ENCODE measurements around the gene P3H3. TPM values are rescaled to one million over a fixed set of nuclear protein-coding genes. Genes with fewer than 3 reads are reported as not detected.
A peak's percentile ranks its signal among the peaks of the same experiment; 100 is the strongest.

The P3H3 gene
- total RNA-seq, 5 donors from 2014 or later (not counting 1 experiment from before 2014, with no cell fraction given): 4.7 to 9.8 (median 8.0) TPM

DNA sequence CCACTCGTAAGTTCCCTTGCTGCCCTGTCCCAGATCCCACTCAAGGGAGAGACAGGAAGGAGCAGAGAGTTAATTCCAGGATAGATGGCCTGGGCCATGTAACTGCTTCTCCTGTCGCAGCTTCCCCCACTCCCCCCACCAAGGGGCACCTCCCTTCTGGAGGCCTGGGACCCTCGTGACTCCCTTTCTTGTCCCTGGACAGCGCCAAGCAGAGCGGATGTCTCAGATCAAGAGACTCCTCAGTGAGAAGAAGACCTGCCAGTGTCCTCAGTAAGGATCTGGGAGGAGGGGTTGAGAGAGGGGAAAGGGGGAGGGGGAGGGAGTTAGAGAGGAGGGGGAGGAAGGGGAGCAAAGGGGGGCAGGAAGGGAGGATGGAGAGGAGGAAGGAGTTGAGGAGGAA lies 9.6 kb upstream of the P3H3 start:
- H3K4me3 Mint-ChIP-seq: no peak overlapping the region
- peaks cover 10 to 47% of the 10 kb centered on the region in 2 donors for H3K36me3 ChIP-seq (ENCODE audit: control insufficient read depth in 2 of 2, extremely low read depth in 1 of 2, insufficient read depth in 1 of 2, low read length in 1 of 2)

DNA sequence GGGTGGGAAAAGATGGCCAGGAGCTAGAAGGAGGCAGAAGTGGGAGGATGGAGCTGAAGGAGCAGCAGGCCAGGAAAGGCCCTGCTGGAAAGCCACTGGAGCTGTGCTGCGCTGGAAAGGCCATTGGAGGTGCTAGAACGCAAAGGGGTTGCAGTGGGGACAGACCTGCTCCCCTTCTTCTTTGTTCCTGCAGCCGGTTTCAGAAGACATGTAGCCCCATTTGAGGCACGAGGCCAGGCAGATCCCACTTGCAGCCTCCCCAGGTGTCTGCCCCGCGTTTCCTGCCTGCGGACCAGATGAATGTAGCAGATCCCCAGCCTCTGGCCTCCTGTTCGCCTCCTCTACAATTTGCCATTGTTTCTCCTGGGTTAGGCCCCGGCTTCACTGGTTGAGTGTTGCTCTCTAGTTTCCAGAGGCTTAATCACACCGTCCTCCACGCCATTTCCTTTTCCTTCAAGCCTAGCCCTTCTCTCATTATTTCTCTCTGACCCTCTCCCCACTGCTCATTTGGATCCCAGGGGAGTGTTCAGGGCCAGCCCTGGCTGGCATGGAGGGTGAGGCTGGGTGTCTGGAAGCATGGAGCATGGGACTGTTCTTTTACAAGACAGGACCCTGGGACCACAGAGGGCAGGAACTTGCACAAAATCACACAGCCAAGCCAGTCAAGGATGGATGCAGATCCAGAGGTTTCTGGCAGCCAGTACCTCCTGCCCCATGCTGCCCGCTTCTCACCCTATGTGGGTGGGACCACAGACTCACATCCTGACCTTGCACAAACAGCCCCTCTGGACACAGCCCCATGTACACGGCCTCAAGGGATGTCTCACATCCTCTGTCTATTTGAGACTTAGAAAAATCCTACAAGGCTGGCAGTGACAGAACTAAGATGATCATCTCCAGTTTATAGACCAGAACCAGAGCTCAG lies 8.8 kb upstream of the P3H3 start:
- POLR2A ChIA-PET: interaction anchor here in 1 of 2 donors (0.7 kb wide), 1 partner anchor 11 kb away, joined by 6 read pairs; no protein-coding TSS in a partner anchor
- Mint-ChIP-seq H3K4me1 (peaks cover 12 to 30% (median 16%) of the 10 kb centered on the region in 3 donors), H3K27ac (peak overlapping the region in 1 of 2 donors; percentile 45), H3K36me3 (peaks cover 19% of the 10 kb centered on the region), H3K27me3 (peaks cover 4 to 18% of the 10 kb centered on the region in 2 donors), H3K4me3 (no peak overlapping the region), H3K9me3 (no peaks in the 10 kb centered on the region)
- H3K4me3 ChIP-seq (ENCODE audit: control insufficient read depth in 1 of 2, extremely low read depth in 1 of 2, low read length in 1 of 2): no peak overlapping the region
- 87% methylated on average over 11 of the region's 13 CpGs for WGBS (ENCODE audit: insufficient coverage)
- CTCF ChIA-PET: interaction anchor here in 1 of 2 donors (0.6 kb wide), 1 partner anchor 47 kb away, joined by 5 read pairs; no protein-coding TSS in a partner anchor
- peaks cover 0 to 35% of the 10 kb centered on the region in 2 experiments for H3K27me3 ChIP-seq (replicated peaks in 1 of 2; ENCODE audit: control insufficient read depth in 2 of 2, extremely low read depth in 1 of 2, insufficient read depth in 2 of 2, low read length in 1 of 2)
- H3K9me3 ChIP-seq: no peaks in the 10 kb centered on the region
- ATAC-seq (replicated peaks in 1 of 4) (no peak), DNase-seq (no peak)
- peaks cover 10 to 43% of the 10 kb centered on the region in 2 donors for H3K36me3 ChIP-seq (ENCODE audit: control insufficient read depth in 2 of 2, extremely low read depth in 1 of 2, insufficient read depth in 1 of 2, low read length in 1 of 2)
- peaks cover 3 to 19% of the 10 kb centered on the region in 2 experiments for H3K4me1 ChIP-seq (ENCODE audit: control insufficient read depth in 1 of 2, extremely low read depth in 1 of 2, insufficient read depth in 2 of 2, low read length in 2 of 2)
- H3K27ac ChIP-seq (ENCODE audit: low read length): no peak overlapping the region

More for the DNA sequence above, 9.6 kb upstream of the P3H3 start:
- peaks cover 4 to 16% of the 10 kb centered on the region in 2 donors for H3K27me3 Mint-ChIP-seq
- H3K27ac ChIP-seq (ENCODE audit: low read length): no peak overlapping the region
- H3K36me3 Mint-ChIP-seq: peaks cover 23% of the 10 kb centered on the region
- no peak overlapping the region for H3K27ac Mint-ChIP-seq
- no peaks in the 10 kb centered on the region for H3K9me3 ChIP-seq
- WGBS (ENCODE audit: insufficient coverage): 93% methylated on average over 3 of the region's 5 CpGs
- peaks cover 3 to 19% of the 10 kb centered on the region in 2 experiments for H3K4me1 ChIP-seq (ENCODE audit: control insufficient read depth in 1 of 2, extremely low read depth in 1 of 2, insufficient read depth in 2 of 2, low read length in 2 of 2)
- CTCF ChIA-PET: interaction anchor here in 1 of 2 donors (0.6 kb wide), 1 partner anchor 48 kb away, joined by 5 read pairs; no protein-coding TSS in a partner anchor
- no peak for DNase-seq
- POLR2A ChIA-PET: interaction anchor here in 1 of 2 donors (0.7 kb wide), 1 partner anchor 10 kb away, joined by 6 read pairs; no protein-coding TSS in a partner anchor
- H3K27me3 ChIP-seq (replicated peaks in 1 of 2; ENCODE audit: control insufficient read depth in 2 of 2, extremely low read depth in 1 of 2, insufficient read depth in 2 of 2, low read length in 1 of 2): peaks cover 0 to 28% of the 10 kb centered on the region in 2 experiments
- no peak for ATAC-seq (replicated peaks in 1 of 4)
- peaks cover 12 to 30% (median 16%) of the 10 kb centered on the region in 3 donors for H3K4me1 Mint-ChIP-seq
- no peaks in the 10 kb centered on the region for H3K9me3 Mint-ChIP-seq
- H3K4me3 ChIP-seq (ENCODE audit: control insufficient read depth in 1 of 2, extremely low read depth in 1 of 2, low read length in 1 of 2): no peak overlapping the region

DNA sequence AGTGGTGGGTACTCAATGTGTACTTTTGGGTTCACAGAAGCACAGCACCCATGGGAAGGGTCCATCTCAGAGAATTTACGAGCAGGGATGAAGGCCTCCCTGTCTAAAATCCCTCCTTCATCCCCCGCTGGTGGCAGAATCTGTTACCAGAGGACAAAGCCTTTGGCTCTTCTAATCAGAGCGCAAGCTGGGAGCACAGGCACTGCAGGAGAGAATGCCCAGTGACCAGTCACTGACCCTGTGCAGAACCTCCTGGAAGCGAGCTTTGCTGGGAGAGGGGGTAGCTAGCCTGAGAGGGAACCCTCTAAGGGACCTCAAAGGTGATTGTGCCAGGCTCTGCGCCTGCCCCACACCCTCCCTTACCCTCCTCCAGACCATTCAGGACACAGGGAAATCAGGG lies 8.0 kb upstream of the P3H3 start:
- Mint-ChIP-seq H3K27ac (no peak overlapping the region), H3K4me1 (peaks cover 12 to 30% (median 16%) of the 10 kb centered on the region in 3 donors), H3K4me3 (peak overlapping the region in 1 of 3 donors; percentile 74), H3K27me3 (peaks cover 8 to 24% of the 10 kb centered on the region in 2 donors), H3K36me3 (peaks cover 19% of the 10 kb centered on the region), H3K9me3 (no peaks in the 10 kb centered on the region)
- Histone ChIP-seq H3K36me3 (ENCODE audit: control insufficient read depth in 2 of 2, extremely low read depth in 1 of 2, insufficient read depth in 1 of 2, low read length in 1 of 2) (peaks cover 4 to 35% of the 10 kb centered on the region in 2 donors), H3K9me3 (no peaks in the 10 kb centered on the region), H3K4me3 (ENCODE audit: control insufficient read depth in 1 of 2, extremely low read depth in 1 of 2, low read length in 1 of 2) (no peak overlapping the region), H3K27ac (ENCODE audit: low read length) (no peak overlapping the region), H3K4me1 (ENCODE audit: control insufficient read depth in 1 of 2, extremely low read depth in 1 of 2, insufficient read depth in 2 of 2, low read length in 2 of 2) (peaks cover 3 to 19% of the 10 kb centered on the region in 2 experiments), H3K27me3 (replicated peaks in 1 of 2; ENCODE audit: control insufficient read depth in 2 of 2, extremely low read depth in 1 of 2, insufficient read depth in 2 of 2, low read length in 1 of 2) (peaks cover 0 to 43% of the 10 kb centered on the region in 2 experiments)
- CTCF ChIA-PET: interaction anchor here in 1 of 2 donors (0.6 kb wide), 1 partner anchor 66 kb away, joined by 3 read pairs; no protein-coding TSS in a partner anchor
- POLR2A ChIA-PET: no interaction called here
- no peak for ATAC-seq (replicated peaks in 1 of 4)
- 100% methylated on average over 3 of the region's 5 CpGs for WGBS (ENCODE audit: insufficient coverage)
- DNase-seq: no peak

DNA sequence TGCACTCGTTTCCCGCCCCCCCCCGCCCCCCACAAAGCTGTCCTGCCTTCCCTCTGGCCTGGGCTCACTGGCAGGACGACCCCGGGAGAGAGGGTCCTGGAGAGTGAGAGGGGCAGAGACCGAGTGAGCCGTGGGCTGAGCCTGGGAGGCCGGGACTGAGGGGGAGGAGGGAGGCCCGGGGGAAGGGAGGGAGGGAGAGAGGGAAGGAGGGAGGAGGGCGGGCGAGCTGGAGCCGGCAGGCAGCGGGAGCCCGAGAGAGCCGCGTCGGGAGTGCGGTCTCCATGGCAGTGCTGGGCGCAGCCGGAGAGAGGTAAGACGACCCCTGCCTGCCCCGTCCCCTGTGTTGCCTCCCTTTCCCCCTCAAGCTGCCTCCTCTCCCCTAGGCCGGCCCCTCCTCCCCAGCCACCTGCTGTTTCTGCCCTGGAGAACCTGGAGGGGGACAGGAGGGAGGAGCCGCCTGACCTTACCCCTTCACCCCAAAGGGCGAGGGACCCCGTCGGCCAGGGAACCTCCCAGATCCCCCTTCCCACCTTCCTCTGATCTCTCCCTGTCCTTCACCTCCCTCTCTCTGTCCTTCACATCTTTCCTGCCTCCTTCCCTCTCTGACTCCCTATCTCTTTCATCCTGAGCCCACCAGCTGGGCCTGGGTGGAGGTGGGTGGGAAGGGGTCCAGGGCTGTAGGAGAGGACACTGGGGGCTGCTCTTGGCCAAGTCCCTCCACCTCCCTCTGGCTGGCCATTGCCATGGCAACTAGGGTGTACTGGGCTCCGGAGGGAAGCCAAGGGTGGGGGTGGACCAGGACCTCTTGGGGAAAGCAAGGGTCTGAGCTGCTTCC lies 6.4 kb upstream of the P3H3 start, which contains the start of gene GPR162:
TSS of gene GPR162 (plus strand) at position 231 of the 835 bp plus-strand sequence. CDS start 2,078 bp downstream, outside the sequence.
- POLR2A ChIA-PET: interaction anchor here in 1 of 2 donors (0.5 to 0.7 kb wide), 4 partner anchors 17 to 164 kb away, joined by 3 to 7 read pairs (median 4); no protein-coding TSS in a partner anchor
- 0% methylated on average over 6 of the region's 28 CpGs for WGBS (ENCODE audit: insufficient coverage)
- Histone ChIP-seq H3K36me3 (ENCODE audit: control insufficient read depth in 2 of 2, extremely low read depth in 1 of 2, insufficient read depth in 1 of 2, low read length in 1 of 2) (peaks cover 0 to 20% of the 10 kb centered on the region in 2 donors), H3K4me1 (ENCODE audit: control insufficient read depth in 1 of 2, extremely low read depth in 1 of 2, insufficient read depth in 2 of 2, low read length in 2 of 2) (peaks cover 3 to 26% of the 10 kb centered on the region in 2 experiments), H3K9me3 (no peaks in the 10 kb centered on the region), H3K4me3 (ENCODE audit: control insufficient read depth in 1 of 2, extremely low read depth in 1 of 2, low read length in 1 of 2) (no peak within 1 kb of the TSS), H3K27me3 (replicated peaks in 1 of 2; ENCODE audit: control insufficient read depth in 2 of 2, extremely low read depth in 1 of 2, insufficient read depth in 2 of 2, low read length in 1 of 2) (peaks cover 0 to 59% of the 10 kb centered on the region in 2 experiments), H3K27ac (ENCODE audit: low read length) (no peak within 1 kb of the TSS)
- ATAC-seq (replicated peaks in 1 of 4) (peak; percentile 12 to 25 (median 20)), DNase-seq (no peak)
- Mint-ChIP-seq H3K36me3 (peaks cover 9% of the 10 kb centered on the region), H3K9me3 (no peaks in the 10 kb centered on the region), H3K27ac (peak within 1 kb of the TSS; percentile 54 to 64), H3K27me3 (peaks cover 8 to 40% of the 10 kb centered on the region in 2 donors), H3K4me1 (peaks cover 15 to 36% (median 19%) of the 10 kb centered on the region in 3 donors), H3K4me3 (peak within 1 kb of the TSS; percentile 48 to 74 (median 65))
- CTCF ChIA-PET: interaction anchor here (0.7 kb wide), 3 partner anchors 13 to 194 kb away, joined by 3 to 4 read pairs (median 3); no protein-coding TSS in a partner anchor

DNA sequence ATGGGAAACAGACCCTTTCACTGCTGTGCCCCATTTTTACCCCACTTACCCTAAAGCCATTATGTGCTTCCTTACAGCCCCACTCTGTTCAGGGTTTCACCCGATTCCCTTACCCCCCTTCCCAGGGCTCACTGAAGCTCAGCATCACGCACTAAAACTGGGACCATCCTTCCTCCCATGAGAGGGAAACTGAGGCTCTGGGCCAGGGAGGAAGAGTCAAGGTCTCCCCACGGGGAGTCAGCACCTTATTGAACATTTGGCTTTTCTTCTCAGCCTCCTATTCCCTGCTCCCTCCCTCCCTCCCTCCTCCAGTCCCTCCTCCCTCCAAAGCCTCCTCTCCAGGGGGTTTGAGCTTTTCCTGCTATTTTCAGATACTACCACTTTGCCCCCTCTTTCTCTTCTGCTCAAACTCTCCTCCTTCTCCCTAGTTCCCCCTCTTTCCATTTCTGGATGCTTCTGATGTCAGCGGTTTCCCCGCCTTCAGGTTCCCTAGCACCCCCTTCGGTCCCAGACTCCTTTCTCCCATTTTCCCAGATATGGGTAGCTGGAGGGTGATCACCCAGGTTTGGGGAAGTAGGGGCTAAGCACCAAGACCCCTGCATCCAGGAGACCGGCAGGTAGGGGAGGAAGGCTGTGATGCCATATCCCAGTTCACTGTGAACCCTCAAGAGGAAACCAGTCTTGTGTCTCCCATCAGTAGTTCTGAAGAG lies 5.6 kb upstream of the P3H3 start:
- WGBS (ENCODE audit: insufficient coverage): 91% methylated on average over 3 of the region's 7 CpGs
- no peak overlapping the region for H3K27ac Mint-ChIP-seq
- POLR2A ChIA-PET: no interaction called here

More for the DNA sequence above, 5.6 kb upstream of the P3H3 start:
- Histone ChIP-seq H3K9me3 (no peaks in the 10 kb centered on the region), H3K27me3 (replicated peaks in 1 of 2; ENCODE audit: control insufficient read depth in 2 of 2, extremely low read depth in 1 of 2, insufficient read depth in 2 of 2, low read length in 1 of 2) (peaks cover 0 to 67% of the 10 kb centered on the region in 2 experiments), H3K4me3 (ENCODE audit: control insufficient read depth in 1 of 2, extremely low read depth in 1 of 2, low read length in 1 of 2) (no peak overlapping the region), H3K4me1 (ENCODE audit: control insufficient read depth in 1 of 2, extremely low read depth in 1 of 2, insufficient read depth in 2 of 2, low read length in 2 of 2) (peaks cover 3 to 33% of the 10 kb centered on the region in 2 experiments), H3K36me3 (ENCODE audit: control insufficient read depth in 2 of 2, extremely low read depth in 1 of 2, insufficient read depth in 1 of 2, low read length in 1 of 2) (peaks cover 0 to 12% of the 10 kb centered on the region in 2 donors), H3K27ac (ENCODE audit: low read length) (no peak overlapping the region)
- ATAC-seq (replicated peaks in 1 of 4): no peak
- H3K9me3 Mint-ChIP-seq: no peaks in the 10 kb centered on the region
- H3K27me3 Mint-ChIP-seq: peaks cover 12 to 48% of the 10 kb centered on the region in 2 donors
- DNase-seq: no peak
- peaks cover 19 to 41% (median 24%) of the 10 kb centered on the region in 3 donors for H3K4me1 Mint-ChIP-seq
- peak overlapping the region in 1 of 3 donors; percentile 74 for H3K4me3 Mint-ChIP-seq
- CTCF ChIA-PET: interaction anchor here in 1 of 2 donors (0.5 to 0.6 kb wide), 3 partner anchors 12 to 159 kb away, joined by 3 to 4 read pairs (median 3); no protein-coding TSS in a partner anchor
- peaks cover 8% of the 10 kb centered on the region for H3K36me3 Mint-ChIP-seq
